Right lobe of liver (tissue), 6 donors: ENCODE measurements around the gene CACNA1S. TPM values are rescaled to one million over a fixed set of nuclear protein-coding genes. Genes with fewer than 3 reads are reported as not detected.

Source experiments
- ATAC-seq, 4 donors: fragments of 200-7000 bp; cut with Tn5 transposase; one replicate each; pipeline ENCODE4 v1.9.1; 2020; ENCODE audit warnings: mild to moderate bottlenecking in 4 of 4, moderate library complexity in 4 of 4
- DNase-seq, 3 donors: peaks; one replicate each; pipeline ENCODE4 v3.0.0-alpha.2; 2020
- H3K27ac ChIP-seq, 3 donors: fragments of 200-600 bp; one replicate each; pipeline ENCODE4 v1.8.0; 2022
- H3K27me3 ChIP-seq, 2 donors: fragments of 200-600 bp; one replicate each; pipeline ENCODE4 v1.8.0; 2022
- H3K36me3 ChIP-seq, 4 donors: fragments of 200-600 bp; sonication (generic) in 1 of 4; one replicate each; pipeline versions ENCODE4 v1.5.1 to v1.8.0; 2017 to 2022; ENCODE audit warnings: control low read depth in 1 of 4
- H3K4me1 ChIP-seq, 4 donors: fragments of 200-600 bp; sonication (generic) in 1 of 4; one replicate each; pipeline versions ENCODE4 v1.5.1 to v1.8.0; 2017 to 2022; ENCODE audit warnings: control low read depth in 1 of 4
- H3K4me3 ChIP-seq, 3 donors: fragments of 200-600 bp; one replicate each; pipeline ENCODE4 v1.8.0; 2022
- H3K9me3 ChIP-seq, 4 donors: fragments of 200-600 bp; sonication (generic) in 1 of 4; one replicate each; pipeline versions ENCODE4 v1.5.1 to v1.8.0; 2017 to 2022; ENCODE audit warnings: control low read depth in 1 of 4
- CTCF ChIP-seq, 4 donors: fragments of 200-600 bp in 3 of 4; fragments of 450-650 bp in 1 of 4; IDR thresholded peaks; one replicate each; pipeline versions ENCODE4 v1.5.1 to v1.8.0; 2016 to 2022; ENCODE audit warnings: antibody characterized with exemption in 4 of 4, mild to moderate bottlenecking in 2 of 4
- POLR2A ChIP-seq: fragments of 450-650 bp; IDR thresholded peaks from one replicate; pipeline ENCODE4 v1.6.1; 2017; ENCODE audit warnings: antibody characterized with exemption, mild to moderate bottlenecking
- WGBS: methylation state at CpG from one replicate; pipeline ENCODE4 v1.1.6; 2018; ENCODE audit warnings: low coverage, low lambda C conversion rate; ENCODE audit not compliant: insufficient coverage; ENCODE audit errors: missing lambda C conversion rate; 5-methylcytosine and 5-hydroxymethylcytosine counted together
- intact Hi-C, 2 donors: fragments of 100-400 bp; cut with DNase I; formaldehyde crosslinking; loops; one replicate each; pipeline versions ENCODE4 v1.11.2 to v1.14.1; 2022
- total RNA-seq, 6 experiments: library from RNA; depleted of rRNA in 2 of 6; stranded (reverse); fragments of >200 nt in 2 of 6; fragmentation: NEBNext Ultra II Directional in 3 of 6; extraction: Animal tissue kit (Norgen Biotek cat#: 25700) in 3 of 6; gene quantifications; one replicate each; pipeline versions ENCODE4 v1.1.0 to v1.2.4, GENCODE V29; 2016 to 2023
- donor health status: DM: no; HTN: yes; CAD: no.
- donor health status: DM: no; HTN: no; CAD: no.
- donor health status: DM: no; HTN: no; CAD: no.
- donor health status: DM: no; HTN: yes; CAD: no.
- donor health status: DM: no; HTN: yes; CAD: no.

CACNA1S gene
- total RNA-seq, 6 experiments from 2014 or later, result 0.12 TPM; not detected in 5

GRCh38 chr1:201125800-201126199, 13.6 kb upstream of the CACNA1S start:
- 53% methylated on average over 4 of the region's 7 CpGs for WGBS
- H3K4me3 ChIP-seq, result no peak overlapping the region
- DNase-seq (no peak), ATAC-seq (no peak)
- H3K27ac ChIP-seq, result no peak overlapping the region
- TF ChIP-seq POLR2A, result no peak
- TF ChIP-seq CTCF (IDR thresholded peaks at IDR 0.05), result no peak
- H3K27me3 ChIP-seq, result no peaks in the 10 kb centered on the region
- H3K36me3 ChIP-seq, result no peaks in the 10 kb centered on the region
- no peaks in the 10 kb centered on the region for H3K4me1 ChIP-seq
- intact Hi-C loops, result no loop called here
- no peaks in the 10 kb centered on the region for H3K9me3 ChIP-seq

GRCh38 chr1:201125019-201125418, 12.8 kb upstream of the CACNA1S start:
- ATAC-seq, result peak; percentile 24 to 66 (median 58)
- no peak for TF ChIP-seq CTCF (IDR thresholded peaks at IDR 0.05)
- no peak for TF ChIP-seq POLR2A
- 56% methylated on average over 6 of the region's 9 CpGs for WGBS
- no peaks in the 10 kb centered on the region for H3K27me3 ChIP-seq
- H3K4me3 ChIP-seq, result no peak overlapping the region
- no peaks in the 10 kb centered on the region for H3K9me3 ChIP-seq
- H3K4me1 ChIP-seq, result no peaks in the 10 kb centered on the region
- no peak for DNase-seq
- no peak overlapping the region for H3K27ac ChIP-seq
- intact Hi-C loops, result no loop called here
- H3K36me3 ChIP-seq, result no peaks in the 10 kb centered on the region

GRCh38 chr1:201123866-201124265, 11.6 kb upstream of the CACNA1S start:
- DNase-seq (no peak), ATAC-seq (no peak)
- no peaks in the 10 kb centered on the region for H3K4me1 ChIP-seq
- TF ChIP-seq POLR2A, result no peak
- TF ChIP-seq CTCF (IDR thresholded peaks at IDR 0.05), result no peak
- H3K4me3 ChIP-seq, result no peak overlapping the region
- H3K36me3 ChIP-seq, result no peaks in the 10 kb centered on the region
- no peaks in the 10 kb centered on the region for H3K9me3 ChIP-seq
- 80% methylated on average over 1 of the region's 1 CpG for WGBS
- no peaks in the 10 kb centered on the region for H3K27me3 ChIP-seq
- H3K27ac ChIP-seq, result no peak overlapping the region
- intact Hi-C loops, result no loop called here

- no peaks in the 10 kb centered on the region for H3K9me3 ChIP-seq
- no peaks in the 10 kb centered on the region for H3K27me3 ChIP-seq
- H3K4me1 ChIP-seq, result no peaks in the 10 kb centered on the region
- H3K4me3 ChIP-seq, result no peak overlapping the region
- H3K36me3 ChIP-seq, result no peaks in the 10 kb centered on the region
- no peak overlapping the region for H3K27ac ChIP-seq
- intact Hi-C loops, result no loop called here
- no peak for ATAC-seq
- 88% methylated on average over 6 of the region's 10 CpGs for WGBS
- DNase-seq, result no peak
- no peak for TF ChIP-seq CTCF (IDR thresholded peaks at IDR 0.05)
- no peak for TF ChIP-seq POLR2A
Measured at GRCh38 chr1:201122321-201122957, 10.2 kb upstream of the CACNA1S start.
